Suppressor macrophage treated with lipopolysaccharide for 4 hours (primary cell): ENCODE data around the gene PROCA1.
A peak's percentile ranks its signal among the peaks of the same experiment; 100 is the strongest.
"Not testable (repeated sequence)": the region's sequence is repeated elsewhere in the genome, so short reads cannot be mapped to it uniquely, and the experiment has no call there.

Source experiments
- DNase-seq: peaks from one replicate; pipeline ENCODE4 v3.0.0-alpha.2; 2020

Gene PROCA1

GRCh38 chr17:28744104-28744971 is 32.6 kb upstream of the PROCA1 start:
- peak; percentile 37 for DNase-seq

GRCh38 chr17:28743243-28744103 is 31.8 kb upstream of the PROCA1 start, which contains the start of gene TRAF4:
TRAF4 (plus strand) TSS chr17:28744011; CDS start chr17:28744113, 102 bp downstream.
- DNase-seq = peak; percentile 88

- peak; percentile 63 for DNase-seq
Measured at GRCh38 chr17:28741358-28742349, 30.0 kb upstream of the PROCA1 start.

GRCh38 chr17:28740406-28741357 is 29.0 kb upstream of the PROCA1 start:
- DNase-seq = no peak

GRCh38 chr17:28738680-28739384 is 27.1 kb upstream of the PROCA1 start:
- no peak for DNase-seq

GRCh38 chr17:28737770-28738679 is 26.3 kb upstream of the PROCA1 start:
- DNase-seq = no peak

- DNase-seq = no peak
Measured at GRCh38 chr17:28737316-28737715, 25.6 kb upstream of the PROCA1 start.

- not testable (repeated sequence) for DNase-seq
Measured at GRCh38 chr17:28735913-28736769, 24.5 kb upstream of the PROCA1 start.

GRCh38 chr17:28735242-28735722 is 23.6 kb upstream of the PROCA1 start:
- no peak for DNase-seq

- no peak for DNase-seq
Measured at GRCh38 chr17:28734712-28735241, 23.1 kb upstream of the PROCA1 start.

- DNase-seq = no peak
Measured at GRCh38 chr17:28733346-28733745, 21.7 kb upstream of the PROCA1 start.

GRCh38 chr17:28729950-28730330 is 18.3 kb upstream of the PROCA1 start:
- no peak for DNase-seq

GRCh38 chr17:28728364-28729200 is 16.9 kb upstream of the PROCA1 start, which contains the start of gene NEK8:
NEK8 (plus strand) TSS chr17:28728788; CDS start chr17:28728814, 26 bp downstream.
- peak; percentile 97 for DNase-seq

GRCh38 chr17:28726627-28727491 is 15.2 kb upstream of the PROCA1 start:
- peak; percentile 95 for DNase-seq

- peak; percentile 69 for DNase-seq
Measured at GRCh38 chr17:28726226-28726626, 14.5 kb upstream of the PROCA1 start, which contains the start of gene TLCD1. TLCD1 (minus strand) TSS chr17:28726233; CDS start chr17:28726097, 136 bp downstream.
